NCI-H1105 treated with DMSO at 0.1 percent for 48 hours (cell line): ENCODE results near the gene MIP.
"Not testable (repeated sequence)": the region's sequence is repeated elsewhere in the genome, so short reads cannot be mapped to it uniquely, and the experiment has no call there.

Experiments used
- DNase-seq: peaks from one replicate; lab custom pipeline; 2025; lab: John Stamatoyannopoulos, UW

The MIP gene

DNA sequence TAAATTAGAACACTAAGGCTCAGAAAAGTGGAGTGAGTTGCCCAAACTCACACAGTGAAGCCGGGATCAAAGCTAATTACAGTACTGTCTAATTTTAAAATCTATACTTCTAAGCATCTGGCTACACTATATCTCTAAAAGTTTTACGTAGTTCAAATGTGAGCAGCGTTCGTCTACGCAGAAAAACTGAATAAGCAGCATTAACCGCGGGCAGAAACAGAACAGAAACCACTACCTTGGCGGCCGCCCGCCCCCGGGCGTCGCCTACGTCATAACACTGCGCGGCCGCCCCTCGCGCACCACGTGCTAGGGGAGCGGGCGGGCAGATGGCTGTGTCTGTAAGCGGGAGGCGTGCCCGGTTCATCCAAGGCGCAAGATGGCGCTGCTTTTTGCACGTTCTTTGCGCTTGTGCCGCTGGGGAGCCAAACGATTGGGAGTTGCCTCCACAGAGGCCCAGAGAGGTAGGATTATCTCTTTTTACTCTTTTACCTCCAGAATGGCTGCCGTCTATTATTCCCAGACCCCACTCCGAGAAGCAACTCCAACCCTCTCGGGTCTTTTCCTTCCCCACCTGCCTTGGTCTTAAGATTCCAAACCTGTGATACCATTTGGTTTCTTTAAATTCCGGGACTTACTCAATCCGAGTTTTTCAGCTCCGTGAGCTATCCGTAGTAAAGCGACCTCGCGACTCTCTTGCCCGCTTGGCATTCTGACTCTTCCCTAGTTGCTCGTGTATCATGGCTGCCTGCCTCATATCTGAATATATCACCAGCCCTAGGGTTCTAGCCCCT, 14.0 kb upstream of the MIP start, which contains the start of gene SPRYD4:
TSS of gene SPRYD4 (plus strand) at position 363 of the 791 bp plus-strand sequence. CDS start at position 377, 14 bp downstream.
- peak; percentile 78 for DNase-seq

DNA sequence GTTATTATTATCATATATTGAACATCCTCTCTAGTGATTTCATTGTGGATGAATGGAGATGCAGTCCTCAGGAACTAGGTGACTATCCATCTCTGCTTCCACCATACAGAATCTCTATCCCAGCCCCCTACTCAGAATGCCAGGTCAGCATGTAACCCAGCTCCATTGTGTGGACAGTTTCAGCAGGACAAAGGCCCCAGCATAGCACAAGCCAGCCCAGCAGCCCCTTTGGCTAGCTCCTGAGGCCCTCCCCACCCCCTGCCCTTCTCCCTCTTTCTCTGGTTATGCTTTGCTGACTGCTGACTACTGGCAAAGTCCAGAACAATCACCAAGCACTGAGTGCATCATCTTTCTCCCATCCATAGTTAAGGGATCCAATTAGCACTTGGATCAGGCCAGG, 8.1 kb upstream of the MIP start:
- no peak for DNase-seq

DNA sequence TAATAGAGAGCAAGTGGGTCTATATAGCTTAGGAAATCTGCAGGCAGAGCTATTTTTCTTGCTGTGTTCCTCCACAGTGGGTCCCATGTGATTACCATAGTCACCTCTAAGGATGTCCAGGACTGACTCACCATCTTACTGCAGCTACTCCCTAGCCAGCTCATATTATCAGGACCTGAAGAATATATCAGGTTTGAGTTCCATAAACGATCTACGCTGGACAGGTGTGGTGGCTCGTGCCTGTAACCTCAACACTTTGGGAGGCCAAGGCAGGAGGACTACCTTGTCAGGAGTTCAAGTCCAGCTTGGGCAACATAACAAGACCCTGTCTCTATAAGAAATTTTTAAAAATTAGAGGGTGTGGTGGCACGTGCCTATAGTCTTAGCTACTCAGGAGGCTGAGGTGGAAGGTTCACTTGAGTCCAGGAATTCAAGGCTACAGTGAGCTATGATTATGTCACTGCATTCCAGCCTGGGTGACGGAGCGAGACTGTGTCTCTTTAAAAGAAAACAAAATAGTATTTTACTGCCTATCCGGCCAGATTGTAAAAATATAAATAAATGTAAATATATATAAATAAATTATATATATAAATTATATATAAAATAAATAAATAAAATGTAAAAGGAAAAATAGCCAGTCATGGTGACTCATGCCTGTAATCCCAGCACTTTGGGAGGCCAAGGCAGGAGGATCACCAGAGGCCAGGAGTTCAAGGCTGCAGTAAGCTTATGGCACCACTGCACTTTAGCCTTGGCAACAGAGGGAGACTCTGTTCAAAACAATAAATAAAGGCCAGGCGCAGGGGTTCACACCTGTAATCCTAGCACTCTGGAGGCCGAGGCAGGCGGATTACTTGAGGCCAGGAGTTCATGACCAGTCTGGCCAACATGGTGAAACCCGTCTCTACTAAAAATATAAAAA, 7.0 kb upstream of the MIP start:
- no peak for DNase-seq

DNA sequence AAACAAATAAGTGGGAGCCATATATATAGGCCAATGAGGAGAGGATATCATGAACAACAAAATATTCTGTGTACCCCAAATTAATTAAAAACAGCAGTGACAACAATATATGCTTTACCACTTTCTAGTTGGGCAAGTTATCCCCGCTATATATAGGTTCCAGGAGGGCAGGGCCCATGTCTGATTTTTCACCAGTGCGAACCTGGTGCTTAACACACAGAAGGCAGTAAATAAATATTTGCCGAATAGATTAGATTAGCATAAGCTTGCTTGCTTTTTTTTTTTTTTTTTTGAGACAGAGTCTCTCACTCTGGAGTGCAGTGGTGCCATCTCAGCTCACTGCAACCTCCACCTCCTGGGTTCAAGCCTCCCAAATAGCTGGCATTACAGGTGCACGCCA, 3.4 kb upstream of the MIP start:
- no peak for DNase-seq

DNA sequence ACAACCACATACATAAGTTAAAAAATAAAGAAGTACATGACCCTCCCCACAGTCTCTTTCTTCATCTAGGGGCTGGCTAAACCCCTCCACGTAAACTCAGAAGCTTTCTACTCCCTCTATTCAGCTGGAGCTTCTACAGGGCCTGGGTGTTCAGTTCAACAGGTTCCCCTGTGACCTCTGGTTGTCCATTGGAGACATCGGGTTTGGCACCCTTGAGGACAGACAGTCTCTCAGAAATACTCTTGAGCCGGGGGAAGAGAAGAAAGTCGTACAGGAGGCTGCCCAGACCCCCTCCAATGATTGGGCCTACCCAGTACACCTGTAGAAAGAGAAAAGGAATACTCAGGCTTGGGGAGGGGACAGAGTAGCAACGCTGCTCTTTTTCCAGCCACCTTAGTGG, 3.3 kb downstream of the MIP start:
- DNase-seq, result no peak

- DNase-seq, result no peak
Measured at GRCh38 chr12:56450241-56450640, 4.2 kb downstream of the MIP start.

GRCh38 chr12:56449622-56449984, 4.9 kb downstream of the MIP start:
- DNase-seq, result no peak

GRCh38 chr12:56448860-56449621, 5.4 kb downstream of the MIP start, which contains the start of gene TIMELESS:
TIMELESS (minus strand) TSS chr12:56449426; CDS start chr12:56434170, 15,256 bp downstream.
- DNase-seq, result peak; percentile 75

DNA sequence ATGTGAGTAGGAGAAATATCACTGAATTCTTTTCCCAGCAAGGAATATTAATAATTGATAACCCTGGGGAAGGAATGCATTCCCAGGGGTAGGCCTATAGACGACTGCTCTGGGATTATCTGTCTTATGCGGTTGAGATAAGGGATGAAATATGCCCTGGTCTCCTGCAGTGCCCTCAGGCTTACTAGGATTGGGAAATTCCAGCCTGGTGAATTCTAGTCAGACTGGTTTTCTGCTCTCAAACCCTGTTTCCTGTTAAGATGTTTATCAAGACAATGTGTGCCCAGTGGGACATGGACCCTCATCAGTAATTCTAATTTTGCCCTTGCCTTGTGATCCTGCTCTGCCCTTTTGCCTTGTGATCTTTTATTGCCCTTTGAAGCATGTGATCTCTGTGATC, 11.2 kb downstream of the MIP start:
- DNase-seq, result not testable (repeated sequence)

- no peak for DNase-seq
Measured at GRCh38 chr12:56437430-56438176, 16.9 kb downstream of the MIP start.

DNA sequence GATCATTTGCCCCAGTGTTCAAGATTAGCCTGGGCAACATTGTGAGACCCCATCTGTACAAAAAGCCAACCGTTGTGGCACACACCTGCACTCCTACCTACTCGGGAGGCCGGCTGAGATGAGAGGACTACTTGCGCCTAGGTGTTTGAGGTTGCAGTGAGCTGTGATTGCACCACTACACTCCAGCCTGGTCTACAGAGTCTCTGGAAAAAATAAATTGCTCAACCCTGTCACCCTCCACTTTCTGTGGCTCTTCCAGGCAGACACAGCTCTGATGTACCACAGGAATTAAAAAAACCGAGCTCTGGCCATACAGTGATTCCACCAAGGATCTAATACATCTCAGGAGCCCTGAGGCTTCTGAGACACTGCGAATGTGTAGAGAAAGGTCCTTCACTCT, 19.6 kb downstream of the MIP start:
- DNase-seq, result no peak

GRCh38 chr12:56431850-56432249, 22.6 kb downstream of the MIP start:
- no peak for DNase-seq

DNA sequence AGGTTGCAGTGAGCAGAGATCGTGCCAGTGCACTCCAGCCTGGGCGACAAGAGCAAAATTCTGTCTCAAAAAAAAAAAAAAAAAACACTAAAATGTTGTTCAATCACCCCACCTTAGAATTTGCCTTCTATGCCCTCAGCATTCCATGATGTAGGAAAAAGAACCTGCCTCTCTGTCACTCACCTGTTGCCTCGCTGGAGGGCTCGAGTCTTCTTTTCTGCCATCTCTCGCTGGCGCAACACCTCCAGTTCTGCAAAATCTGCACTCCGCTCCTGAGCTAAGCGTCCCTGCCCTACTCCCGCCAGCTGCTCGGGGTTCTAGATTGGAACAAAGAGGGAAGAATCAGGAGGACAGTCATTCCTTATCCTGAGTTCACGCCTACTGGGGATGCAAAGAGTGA, 23.2 kb downstream of the MIP start:
- DNase-seq, result no peak

DNA sequence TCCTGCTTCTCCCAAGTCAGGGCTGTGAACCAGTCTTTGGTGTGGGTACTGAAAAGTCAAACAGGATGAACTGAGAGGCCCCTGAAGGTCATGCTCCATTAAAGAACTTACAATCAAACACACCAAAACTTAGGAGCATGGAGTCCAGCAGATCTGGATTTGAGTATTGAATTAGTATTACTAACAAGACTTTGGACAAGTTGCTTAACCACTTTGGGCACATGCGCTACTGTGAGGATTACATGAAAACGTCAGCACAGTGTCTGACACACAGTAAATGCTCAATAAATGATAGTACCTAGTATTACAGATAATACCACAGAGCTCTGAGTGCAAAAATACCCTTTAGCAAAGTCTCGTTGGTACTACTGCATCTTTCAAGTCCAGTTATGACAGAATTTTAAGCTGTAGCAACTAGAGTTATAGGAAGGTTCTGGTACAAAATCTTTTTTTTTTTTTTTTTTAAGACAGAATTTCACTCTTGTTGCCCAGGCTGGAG, 28.5 kb downstream of the MIP start:
- no peak for DNase-seq

- no peak for DNase-seq
Measured at GRCh38 chr12:56425193-56425592, 29.3 kb downstream of the MIP start.

DNA sequence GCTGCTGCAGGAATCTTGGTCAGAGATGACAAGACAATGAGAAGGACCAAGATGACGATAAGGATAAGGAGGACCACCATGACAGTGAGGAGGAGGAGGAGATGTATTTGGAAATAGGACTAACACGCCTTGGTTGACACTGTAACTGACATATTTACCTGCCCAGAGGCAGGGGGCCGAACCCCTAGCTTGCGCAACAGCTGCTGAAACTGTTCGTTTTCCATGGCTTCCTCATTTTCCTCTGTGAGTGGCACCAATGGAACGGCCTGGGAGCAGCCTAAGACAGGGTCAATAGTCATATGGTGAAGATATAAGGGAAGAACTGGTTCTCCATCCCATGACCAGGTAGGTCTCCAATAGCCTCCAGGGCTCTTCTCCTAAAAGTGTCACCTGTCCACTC, 34.0 kb downstream of the MIP start:
- DNase-seq, result no peak

DNA sequence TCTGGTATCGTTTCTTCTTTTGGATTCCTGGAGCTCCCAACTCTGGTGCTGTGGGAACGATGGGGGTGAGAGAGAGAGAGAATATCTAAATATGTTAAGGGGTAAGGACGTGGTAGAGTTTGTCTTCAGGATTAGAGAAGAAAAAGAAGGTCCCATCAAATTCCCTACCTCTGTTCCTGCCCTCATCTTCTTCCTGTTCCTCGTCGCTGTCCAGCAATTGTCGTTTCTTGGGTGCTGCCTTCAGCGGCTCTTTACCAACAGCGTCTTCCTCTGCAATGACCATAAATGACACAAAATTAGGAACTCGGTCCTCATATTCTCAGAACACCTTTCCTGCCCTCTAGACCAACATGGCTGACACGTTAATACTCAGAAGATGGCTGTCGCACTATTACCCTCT, 36.7 kb downstream of the MIP start:
- DNase-seq, result no peak

DNA sequence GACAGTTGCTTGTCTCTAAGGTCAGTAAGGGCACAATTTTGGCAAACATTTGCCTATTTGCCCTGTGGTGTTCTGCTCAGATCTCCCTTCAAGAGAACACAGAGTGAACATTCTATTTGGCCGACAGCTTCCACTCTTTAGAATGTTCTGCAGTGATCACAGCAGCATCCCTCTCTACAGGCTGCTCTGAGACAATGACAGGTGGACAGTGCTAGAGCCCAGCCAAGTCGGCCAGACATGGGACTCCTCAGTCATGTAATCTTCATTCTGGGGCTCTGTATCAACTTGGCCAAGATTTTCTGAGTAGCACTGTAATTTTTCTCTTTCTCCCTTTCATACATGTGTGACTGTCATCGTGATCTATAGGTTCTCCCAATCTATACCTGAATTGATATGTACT, 40.1 kb downstream of the MIP start:
- DNase-seq, result no peak

DNA sequence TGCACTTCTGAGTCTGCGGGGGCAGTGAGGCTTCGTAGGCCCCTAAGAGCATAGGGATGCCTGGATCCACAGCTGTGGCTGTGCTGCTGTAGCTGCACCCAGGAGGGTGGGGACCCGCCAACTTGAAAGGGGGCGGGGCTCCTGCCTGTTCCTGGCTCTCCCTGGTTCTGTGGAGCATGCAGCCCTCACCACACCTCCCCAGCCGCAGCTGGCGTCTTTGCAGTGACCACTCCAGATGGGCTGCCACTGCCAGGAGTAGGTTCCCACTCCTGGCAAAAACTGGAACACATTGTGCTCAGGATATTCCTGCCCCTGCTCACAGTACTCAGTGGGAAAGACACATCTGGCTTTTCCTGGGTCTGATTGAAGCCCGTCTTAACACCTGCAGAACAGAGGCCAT, 41.1 kb downstream of the MIP start:
- DNase-seq, result no peak

GRCh38 chr12:56411781-56412639, 42.4 kb downstream of the MIP start:
- DNase-seq, result no peak
